ENCODE measurements around the gene RSPH6A. TPM values are rescaled to one million over a fixed set of nuclear protein-coding genes. Genes with fewer than 3 reads are reported as not detected.

RSPH6A gene
- polyA plus RNA-seq, 3 donors: not detected

- WGBS (ENCODE audit: insufficient coverage): 16% methylated on average over 4 of the region's 6 CpGs
- peaks cover 53 to 77% of the 10 kb centered on the region in 2 donors for H3K27me3 ChIP-seq (ENCODE audit: control insufficient read depth in 2 of 2, insufficient read depth in 2 of 2, low read length in 2 of 2)
Observed at GRCh38 chr19:45793876-45794275, 21.2 kb downstream of the RSPH6A start.

GRCh38 chr19:45793178-45793564 lies 21.9 kb downstream of the RSPH6A start:
- no peaks in the 10 kb centered on the region for H3K79me2 ChIP-seq (ENCODE audit: insufficient read depth, low read length)

More at GRCh38 chr19:45793876-45794275, 21.2 kb downstream of the RSPH6A start:
- Histone ChIP-seq H4K20me1 (ENCODE audit: insufficient read depth, low read length) (peaks cover 57% of the 10 kb centered on the region), H3K27ac (ENCODE audit: low read depth in 1 of 2, low read length in 2 of 2) (no peak overlapping the region), H3K9me3 (replicated peaks in 1 of 2; ENCODE audit: control insufficient read depth in 1 of 2, insufficient read depth in 1 of 2, low read length in 2 of 2) (peaks cover 6 to 16% of the 10 kb centered on the region in 2 donors), H2AFZ (ENCODE audit: insufficient read depth, low read depth, low read length, poor library complexity, severe bottlenecking) (no peak overlapping the region), H3K4me3 (replicated peaks in 1 of 3; ENCODE audit: low read depth in 2 of 3, low read length in 3 of 3) (no peak overlapping the region), H3K4me2 (replicated peaks; ENCODE audit: extremely low read depth, low read length, poor library complexity, severe bottlenecking) (no peak overlapping the region), H3K36me3 (replicated peaks in 1 of 2; ENCODE audit: control insufficient read depth in 1 of 2, insufficient read depth in 2 of 2, low read length in 2 of 2) (no peaks in the 10 kb centered on the region), H3K9ac (ENCODE audit: insufficient read depth, low read length, poor library complexity, severe bottlenecking) (no peak overlapping the region), H3K79me2 (ENCODE audit: insufficient read depth, low read length) (no peaks in the 10 kb centered on the region), H3K4me1 (ENCODE audit: control insufficient read depth in 1 of 2, insufficient read depth in 2 of 2, low read length in 2 of 2) (peaks cover 35 to 41% of the 10 kb centered on the region in 2 donors)
- Mint-ChIP-seq H3K4me3 (peak overlapping the region in 1 of 2 donors; percentile 94), H3K9me3 (peaks cover 6 to 55% (median 32%) of the 10 kb centered on the region in 7 donors), H3K27ac (peak overlapping the region in 3 of 7 donors; percentile 8 to 83 (median 75)), H3K36me3 (peaks cover 14 to 19% of the 10 kb centered on the region in 2 donors), H3K4me1 (peaks cover 34% of the 10 kb centered on the region), H3K27me3 (ENCODE audit: low read depth in 3 of 3) (peaks cover 85 to 91% (median 91%) of the 10 kb centered on the region in 3 donors)
- peak in 1 of 3 donors; percentile 33 for DNase-seq
- TF ChIP-seq CTCF (IDR thresholded peaks at IDR 0.05): no peak
- intact Hi-C loops (cut with micrococcal nuclease): no loop called here

More at GRCh38 chr19:45793178-45793564, 21.9 kb downstream of the RSPH6A start:
- WGBS (ENCODE audit: insufficient coverage): 50% methylated on average over 3 of the region's 3 CpGs
- Histone ChIP-seq H3K9ac (ENCODE audit: insufficient read depth, low read length, poor library complexity, severe bottlenecking) (no peak overlapping the region), H3K27ac (ENCODE audit: low read depth in 1 of 2, low read length in 2 of 2) (no peak overlapping the region), H3K4me1 (ENCODE audit: control insufficient read depth in 1 of 2, insufficient read depth in 2 of 2, low read length in 2 of 2) (peaks cover 35 to 41% of the 10 kb centered on the region in 2 donors), H3K9me3 (replicated peaks in 1 of 2; ENCODE audit: control insufficient read depth in 1 of 2, insufficient read depth in 1 of 2, low read length in 2 of 2) (peaks cover 6 to 22% of the 10 kb centered on the region in 2 donors), H3K27me3 (ENCODE audit: control insufficient read depth in 2 of 2, insufficient read depth in 2 of 2, low read length in 2 of 2) (peaks cover 60 to 80% of the 10 kb centered on the region in 2 donors), H2AFZ (ENCODE audit: insufficient read depth, low read depth, low read length, poor library complexity, severe bottlenecking) (no peak overlapping the region), H4K20me1 (ENCODE audit: insufficient read depth, low read length) (peaks cover 64% of the 10 kb centered on the region), H3K36me3 (replicated peaks in 1 of 2; ENCODE audit: control insufficient read depth in 1 of 2, insufficient read depth in 2 of 2, low read length in 2 of 2) (no peaks in the 10 kb centered on the region), H3K4me3 (replicated peaks in 1 of 3; ENCODE audit: low read depth in 2 of 3, low read length in 3 of 3) (peak overlapping the region in 1 of 3 experiments; percentile 35), H3K4me2 (replicated peaks; ENCODE audit: extremely low read depth, low read length, poor library complexity, severe bottlenecking) (peak overlapping the region; percentile 70)
- Mint-ChIP-seq H3K27me3 (ENCODE audit: low read depth in 3 of 3) (peaks cover 85 to 91% (median 91%) of the 10 kb centered on the region in 3 donors), H3K4me1 (peaks cover 33% of the 10 kb centered on the region), H3K27ac (peak overlapping the region in 3 of 7 donors; percentile 60 to 80 (median 79)), H3K36me3 (peaks cover 20 to 24% of the 10 kb centered on the region in 2 donors), H3K9me3 (peaks cover 6 to 54% (median 28%) of the 10 kb centered on the region in 7 donors), H3K4me3 (peak overlapping the region; percentile 65 to 94)
- TF ChIP-seq CTCF (IDR thresholded peaks at IDR 0.05): no peak
- DNase-seq: no peak
- intact Hi-C loops (cut with micrococcal nuclease): no loop called here
